ENCODE measurements around the gene CHMP6.

Gene CHMP6

DNA sequence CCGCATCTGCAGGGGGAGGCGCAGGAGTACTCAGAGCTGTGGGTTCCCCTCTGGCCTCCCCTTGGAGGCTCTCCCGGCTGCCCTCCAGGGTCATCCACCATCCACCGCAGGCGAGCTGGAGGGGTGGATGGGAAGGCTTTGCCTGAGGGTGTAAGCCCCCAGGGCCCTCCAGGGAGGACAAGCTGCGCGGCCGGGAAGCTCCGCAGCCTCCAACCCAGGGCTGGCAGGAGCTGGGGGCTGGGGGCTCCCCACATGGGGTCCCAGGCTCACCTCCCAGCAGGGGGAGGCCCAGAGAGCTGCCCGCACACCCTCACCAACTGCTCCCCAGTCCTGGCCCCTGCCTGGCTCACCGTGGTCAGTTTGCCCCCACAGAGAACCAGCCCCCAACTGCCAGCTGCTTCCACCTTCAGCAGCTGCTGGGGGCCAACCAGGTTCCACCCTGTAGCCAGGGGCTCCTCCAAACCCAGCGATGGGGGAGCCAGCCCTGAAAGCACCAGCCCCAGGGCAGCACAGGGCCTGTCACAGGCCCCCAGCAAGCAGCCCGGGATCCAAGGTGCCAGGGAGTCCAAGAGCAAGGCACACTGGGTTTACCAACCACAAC is 19.8 kb upstream of the CHMP6 start:
- DNase-seq, result no peak

DNA sequence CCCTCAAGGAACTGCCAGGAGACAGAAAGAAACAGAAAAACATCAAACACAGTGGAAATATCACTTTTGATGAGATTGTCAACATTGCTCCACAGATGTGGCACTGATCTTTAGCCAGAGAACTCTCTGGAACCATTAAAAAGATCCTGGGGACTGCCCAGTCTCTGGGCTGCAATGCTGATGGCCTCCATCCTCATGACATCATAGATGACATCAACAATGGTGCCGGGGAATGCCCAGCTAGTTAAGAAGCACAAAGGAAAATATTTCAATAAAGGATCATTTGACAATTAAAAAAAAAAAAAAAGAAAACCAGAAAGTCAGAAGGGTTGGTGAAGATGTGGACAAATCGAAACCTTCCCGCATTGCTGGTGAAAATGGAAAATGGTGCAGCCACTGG is 14.9 kb upstream of the CHMP6 start:
- no peak for DNase-seq

DNA sequence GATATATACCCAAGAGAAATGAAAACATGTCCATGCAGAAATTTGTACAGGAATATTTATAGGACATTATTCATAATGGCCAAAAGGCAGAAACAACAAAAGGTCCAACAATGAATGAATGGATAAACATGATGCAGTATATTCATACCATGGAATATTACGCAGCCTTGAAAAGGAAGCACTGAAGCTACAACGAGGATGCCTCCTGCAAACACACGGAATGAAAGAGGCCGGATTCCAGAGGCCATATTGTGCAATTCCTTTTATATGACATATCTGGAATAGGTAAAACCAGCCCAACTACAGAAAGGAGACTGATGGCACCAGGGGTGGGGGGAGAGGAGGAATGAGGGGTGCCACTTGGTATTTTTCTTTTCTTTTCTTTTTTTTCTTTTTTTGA is 14.5 kb upstream of the CHMP6 start:
- no peak for DNase-seq

DNA sequence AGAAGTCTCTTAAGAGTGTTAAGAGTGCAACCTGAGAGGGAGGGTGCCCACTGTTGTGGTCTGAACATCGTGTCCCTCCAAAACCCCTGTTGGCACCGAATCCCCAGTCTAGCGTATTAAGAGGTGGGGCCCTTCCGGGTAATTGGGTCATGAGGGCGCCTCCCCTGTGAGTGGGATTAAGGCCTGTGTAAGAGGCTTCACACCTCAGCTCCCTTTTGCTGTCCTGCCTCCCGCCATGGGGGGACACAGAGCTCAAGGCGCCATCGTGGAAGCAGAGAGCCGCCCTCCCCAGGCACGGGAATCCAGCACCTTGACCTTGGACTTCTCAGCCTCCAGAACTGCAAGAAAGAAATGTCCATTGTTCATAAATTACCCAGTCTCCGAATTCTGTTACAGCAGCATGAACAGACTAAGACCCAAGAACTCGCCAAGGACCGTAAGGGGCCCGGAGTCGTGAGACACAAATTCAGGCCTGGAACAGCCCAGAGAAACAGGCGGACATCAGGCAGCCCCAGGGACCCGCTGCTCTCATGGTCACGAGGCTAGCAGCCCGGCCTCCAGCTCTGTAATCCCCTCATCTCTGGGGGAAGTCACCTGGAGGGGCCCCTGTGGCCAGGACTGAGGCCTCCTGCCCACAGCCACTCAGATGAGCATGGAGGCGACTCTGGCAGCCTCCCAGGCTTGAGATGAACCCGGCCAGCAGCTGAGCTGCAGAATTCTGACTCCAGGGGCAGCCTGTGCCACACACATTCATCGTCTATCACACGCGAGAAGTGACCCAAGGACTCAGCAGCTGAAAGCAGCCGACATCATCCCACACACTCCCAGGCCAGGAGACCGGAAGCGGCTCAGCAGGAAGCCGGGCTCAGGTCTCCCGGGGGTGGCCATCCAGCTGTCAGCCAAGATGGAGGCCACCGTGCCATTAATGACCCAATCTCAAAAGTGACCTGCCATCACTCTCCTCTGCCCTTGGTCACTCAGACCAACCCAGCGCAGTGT is 12.8 kb upstream of the CHMP6 start:
- DNase-seq, result peak; percentile 29

DNA sequence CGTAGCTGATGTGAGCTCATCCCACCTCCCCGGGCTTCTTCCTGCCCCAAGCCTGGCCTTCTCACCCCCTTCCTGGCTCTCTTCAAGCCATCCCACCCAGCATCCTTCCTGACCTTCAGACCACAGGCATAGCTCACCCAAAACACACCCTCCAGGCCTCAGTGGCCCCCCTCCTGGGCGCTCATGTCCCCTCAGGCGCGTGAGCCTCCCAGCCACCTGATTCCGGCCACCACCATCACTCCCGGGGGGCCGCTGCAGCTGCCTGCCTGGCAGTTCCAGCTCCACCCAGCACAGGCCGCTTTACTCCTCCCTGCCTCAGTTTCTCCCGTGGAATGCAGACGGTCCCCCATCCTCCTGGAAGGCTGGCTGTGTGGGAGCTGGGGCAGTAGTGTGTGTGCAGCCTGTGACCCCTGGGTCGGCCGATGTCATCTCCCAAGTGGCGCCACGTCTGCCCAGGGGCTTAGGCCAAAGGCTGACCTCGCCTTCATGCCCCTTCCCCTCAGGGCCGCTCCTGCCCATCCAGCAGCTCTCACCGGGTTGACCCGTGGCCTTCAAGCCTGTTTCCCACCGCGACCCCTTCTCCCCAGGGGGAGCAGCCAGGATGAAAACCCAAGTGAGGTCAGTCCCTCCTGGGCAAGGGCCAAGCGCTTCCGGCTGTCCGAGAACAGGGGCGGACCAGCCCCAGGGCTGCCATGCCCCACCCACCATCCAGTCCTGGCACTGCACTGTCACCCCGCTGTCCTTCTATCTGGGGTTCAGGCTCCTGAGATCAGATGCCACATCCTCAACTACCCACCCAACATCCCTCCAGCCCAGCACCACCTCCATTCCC is 11.9 kb upstream of the CHMP6 start:
- DNase-seq, result no peak

- no peak for DNase-seq
Measured at GRCh38 chr17:80980397-80981061, 11.1 kb upstream of the CHMP6 start.

GRCh38 chr17:80981062-80981902 is 10.4 kb upstream of the CHMP6 start:
- peak; percentile 78 for DNase-seq

DNA sequence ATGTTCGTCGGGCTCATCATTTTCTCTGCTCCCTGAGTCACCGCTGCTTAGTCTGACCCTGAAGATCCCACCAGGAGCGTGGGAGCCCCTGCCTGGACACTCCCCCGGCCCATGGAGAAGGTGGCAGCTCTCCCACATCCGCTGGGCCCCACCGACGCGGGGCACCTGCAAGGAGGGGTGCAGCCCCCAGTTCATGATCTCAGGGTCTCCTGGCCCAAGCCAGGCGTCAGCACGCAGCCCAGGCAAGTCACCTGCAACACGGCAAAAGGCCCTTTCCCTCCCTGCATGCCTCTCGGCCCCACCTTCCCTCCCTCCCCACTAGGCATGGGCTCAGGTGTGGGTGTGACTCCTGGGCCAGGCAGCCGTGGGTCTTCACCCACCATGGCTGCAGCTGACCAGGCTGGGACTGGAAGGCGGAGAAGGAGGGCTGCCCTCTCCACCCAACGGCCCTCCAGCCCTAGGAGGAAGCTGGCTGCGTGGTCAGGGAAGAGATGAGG is 9.7 kb upstream of the CHMP6 start:
- DNase-seq, result no peak

DNA sequence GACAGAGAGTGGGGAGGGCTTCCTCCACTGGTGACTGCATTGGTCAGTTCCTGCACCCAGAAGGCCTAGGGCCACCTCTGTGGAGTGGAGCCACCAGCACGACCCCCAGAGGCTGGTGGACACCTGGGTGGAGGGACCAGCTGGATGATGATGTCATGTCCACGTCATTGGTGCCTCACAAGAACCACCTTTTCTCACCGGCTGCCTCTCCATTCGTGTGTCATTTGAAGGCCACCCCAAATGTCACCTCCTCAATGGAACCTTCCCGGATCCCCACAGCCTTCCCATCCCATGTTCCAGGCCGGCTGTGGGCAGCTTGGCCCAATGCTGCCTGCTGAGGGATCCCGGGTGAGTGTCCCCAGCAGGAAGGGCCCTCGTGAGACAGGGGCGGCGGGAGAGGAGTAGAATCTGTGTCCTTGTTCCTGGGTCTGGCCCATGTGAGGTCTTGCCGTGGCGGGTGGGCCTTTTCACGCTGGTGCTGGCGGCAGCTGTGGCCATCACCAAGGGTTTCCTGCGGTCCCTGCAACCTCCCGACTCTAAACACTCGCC is 9.1 kb upstream of the CHMP6 start:
- no peak for DNase-seq

DNA sequence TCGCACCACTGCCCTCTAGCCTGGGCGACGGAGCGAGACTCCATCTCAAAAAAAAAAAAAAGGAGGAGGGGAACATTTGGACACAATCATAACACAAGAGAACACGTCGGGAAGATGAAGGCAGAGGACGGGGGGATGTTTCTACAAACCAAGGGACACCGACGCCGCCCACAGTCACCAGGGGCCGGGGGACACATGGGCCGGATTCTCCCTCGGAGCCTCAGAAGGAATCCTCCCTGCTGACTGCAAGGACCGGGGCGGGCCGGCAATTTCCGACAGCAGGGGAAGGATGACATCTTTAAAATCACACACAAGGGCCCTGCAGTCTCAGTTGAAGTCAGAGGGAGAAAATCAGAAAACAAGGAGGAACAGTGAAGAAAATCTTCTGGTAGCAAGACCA is 8.1 kb upstream of the CHMP6 start:
- DNase-seq, result no peak

GRCh38 chr17:80984749-80985148 is 6.9 kb upstream of the CHMP6 start:
- no peak for DNase-seq

- no peak for DNase-seq
Measured at GRCh38 chr17:80986046-80986445, 5.6 kb upstream of the CHMP6 start.

DNA sequence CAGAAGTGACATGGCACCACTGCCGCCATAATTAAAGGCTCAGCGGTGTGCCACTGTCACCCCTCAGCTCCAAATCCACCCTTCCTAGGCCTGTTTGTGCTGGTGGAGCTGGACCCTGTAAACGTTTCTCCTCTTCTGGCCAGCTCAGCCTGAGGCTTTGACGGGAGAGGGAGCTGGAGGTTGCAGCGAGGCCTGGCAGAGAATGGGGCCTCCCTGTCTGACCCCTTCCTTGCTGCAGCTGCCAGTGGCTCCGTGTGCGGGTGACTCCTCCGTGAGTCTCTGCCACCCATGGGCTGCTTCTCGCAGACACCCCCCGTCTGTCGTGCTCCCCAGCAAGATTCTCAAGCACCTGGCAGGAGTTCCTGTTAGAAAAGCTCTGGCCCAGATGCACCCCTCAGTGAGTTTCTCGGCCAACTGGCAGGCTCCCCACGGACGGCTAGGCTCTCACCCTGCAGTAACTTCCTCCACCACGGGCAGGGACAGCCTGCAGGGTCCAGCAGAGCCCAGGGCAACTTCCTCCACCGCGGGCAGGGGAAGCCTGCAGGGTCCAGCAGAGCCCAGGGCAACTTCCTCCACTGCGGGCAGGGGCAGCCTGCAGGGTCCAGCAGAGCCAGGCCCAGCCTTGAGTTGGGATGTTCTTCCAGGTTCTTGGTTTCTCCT is 4.7 kb upstream of the CHMP6 start:
- no peak for DNase-seq

DNA sequence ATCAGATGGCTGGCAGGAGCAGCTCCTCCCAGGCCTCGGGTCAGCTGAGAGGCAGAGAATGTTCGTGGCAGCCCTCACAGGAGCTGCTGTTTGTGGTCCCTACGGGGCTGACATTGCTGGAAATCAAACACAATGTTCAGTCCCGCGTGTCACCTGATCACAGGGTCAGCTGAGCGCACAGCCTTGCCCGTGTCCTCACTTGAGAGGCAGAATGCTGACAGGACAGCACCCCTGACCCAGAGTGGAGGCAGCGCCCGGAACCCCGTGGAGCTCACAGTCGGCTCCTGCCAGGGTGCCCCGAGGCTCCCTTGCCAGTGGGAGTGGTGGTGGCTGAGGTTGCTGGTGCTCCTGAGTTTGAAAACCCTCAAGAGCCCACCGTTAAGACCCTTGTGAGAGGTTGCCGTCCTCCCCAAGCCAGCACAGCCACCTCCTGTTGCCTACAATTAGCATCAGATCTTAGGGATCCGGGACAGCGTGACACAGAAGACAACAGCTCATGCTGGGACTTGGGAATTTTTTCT is 3.6 kb upstream of the CHMP6 start:
- DNase-seq, result peak; percentile 76

- DNase-seq, result no peak
Measured at GRCh38 chr17:80989586-80989913, 2.1 kb upstream of the CHMP6 start.

- DNase-seq, result no peak
Measured at GRCh38 chr17:80990921-80991644, 558 bp upstream of the CHMP6 start.

DNA sequence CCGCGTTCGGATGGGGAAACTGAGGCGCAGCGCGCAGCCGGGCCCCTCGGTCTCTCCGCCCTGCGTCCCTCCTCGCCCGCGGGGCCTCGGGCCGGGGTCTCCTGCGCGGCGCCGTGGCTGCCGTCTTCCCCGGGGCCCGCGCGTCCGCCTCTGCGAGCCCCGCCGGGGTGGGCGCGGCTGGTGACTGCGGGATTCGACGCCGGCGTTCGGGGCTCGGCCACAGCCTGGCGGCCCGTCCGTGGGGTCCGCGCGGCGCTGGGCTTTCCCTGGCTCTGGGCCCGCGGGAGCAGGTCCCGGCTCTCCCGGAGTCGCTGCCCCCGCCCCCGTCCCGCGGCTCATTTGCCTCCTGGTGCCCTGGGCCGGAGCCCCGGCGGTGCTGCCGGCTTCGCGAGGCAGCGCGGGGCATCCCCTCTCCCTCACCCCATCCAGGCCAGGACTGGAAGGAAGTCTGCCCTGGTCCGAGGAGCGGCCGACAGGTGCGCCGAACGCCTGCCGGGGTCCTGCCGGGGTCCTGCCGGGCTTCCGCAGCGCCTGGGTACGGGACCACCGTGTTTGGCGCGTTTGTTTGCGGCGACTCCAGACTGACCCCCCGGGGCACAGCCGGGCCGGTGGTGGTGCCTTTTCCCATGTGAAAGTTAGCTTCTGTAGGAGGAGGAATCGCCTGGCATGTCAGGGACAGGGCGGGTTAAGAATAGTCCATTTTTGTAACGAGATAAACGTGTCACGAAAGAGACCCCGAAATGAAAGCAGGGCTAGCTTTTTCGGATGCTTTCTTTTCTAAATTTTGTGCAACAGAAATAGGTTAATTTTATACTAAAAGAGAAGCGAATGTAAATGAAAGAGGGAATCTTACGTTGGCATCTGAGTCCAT is 671 bp downstream of the CHMP6 start:
- DNase-seq, result peak; percentile 40

DNA sequence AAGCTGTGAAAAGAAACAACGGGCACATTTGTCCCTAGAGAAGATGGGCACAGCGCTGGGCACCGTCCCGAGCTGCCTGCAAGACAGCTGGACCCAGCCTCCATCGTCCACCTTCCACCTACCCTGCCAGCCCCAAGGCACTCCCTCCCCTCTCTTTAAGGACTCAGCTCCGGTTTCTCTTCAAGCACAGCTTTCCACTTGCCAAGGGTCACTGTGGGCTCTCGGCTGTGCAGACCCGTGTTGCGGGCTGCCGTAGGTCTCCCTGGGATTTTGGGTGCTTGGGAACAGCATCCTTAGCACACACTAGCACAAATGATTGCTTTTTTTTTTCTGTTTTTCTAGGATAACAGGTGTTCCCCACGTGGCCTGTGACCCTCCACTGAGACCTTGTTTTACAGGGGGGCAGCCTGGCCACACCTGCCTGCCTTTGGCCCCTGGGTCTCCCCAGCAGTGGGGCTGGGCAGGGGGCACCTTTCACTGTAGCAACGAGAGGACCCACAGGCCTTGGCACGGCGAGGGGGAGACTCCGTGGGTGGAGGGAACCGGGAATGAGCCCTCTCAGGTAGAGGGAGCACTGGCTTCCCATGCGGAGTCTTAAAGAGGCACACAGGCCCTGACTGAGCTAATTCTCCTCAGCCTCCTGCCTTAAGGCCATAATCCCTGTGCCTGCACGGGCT is 1.4 kb downstream of the CHMP6 start:
- DNase-seq, result no peak

Measured in retina (tissue), 1 donor.